HepG2 (cell line): ENCODE data around the gene OPA3. TPM values are rescaled to one million over a fixed set of nuclear protein-coding genes. Genes with fewer than 3 reads are reported as not detected.

ENCODE experiments used
- FOXA1 ChIP-seq, 2 experiments: fragments of 450-650 bp in 1 of 2; sonication (generic) in 1 of 2; formaldehyde crosslinking in 1 of 2; IDR thresholded peaks; 2 replicates each; pipeline versions ENCODE4 v1.4.0 to v1.6.1; 2016 to 2020; ENCODE audit warnings: missing genetic modification reagents in 1 of 2
- HDAC2 ChIP-seq: sonication (generic); formaldehyde crosslinking; IDR thresholded peaks from 2 replicates; pipeline ENCODE4 v1.4.0; 2020; ENCODE audit warnings: missing genetic modification reagents
- MNT ChIP-seq: fragments of 450-650 bp; IDR thresholded peaks from 2 replicates; pipeline ENCODE4 v1.6.1; 2016
- SMARCC2 ChIP-seq: fragments of 450-650 bp; IDR thresholded peaks from 2 replicates; pipeline ENCODE4 v1.6.1; 2017; ENCODE audit warnings: antibody characterized with exemption, mild to moderate bottlenecking
- ZNF160 ChIP-seq: sonication (generic); formaldehyde crosslinking; IDR thresholded peaks from 2 replicates; pipeline ENCODE4 v1.8.0; 2022; ENCODE audit warnings: mild to moderate bottlenecking, inconsistent platforms, missing genetic modification reagents
- ZNF263 ChIP-seq: sonication (generic); formaldehyde crosslinking; IDR thresholded peaks from 2 replicates; pipeline ENCODE4 v1.4.0; 2020; ENCODE audit warnings: missing genetic modification reagents
- polyA plus RNA-seq, 8 experiments: library from polyadenylated mRNA; depleted of rRNA in 3 of 8; stranded (reverse) in 7 of 8; unstranded in 1 of 8; fragments of >200 nt; fragmentation: Illumina TruSeq in 4 of 8; extraction: Trizol in 4 of 8; gene quantifications; 2 replicates each; pipeline versions ENCODE4 v1.2.1 to v1.2.3, GENCODE V29; 2011 to 2016; ENCODE audit warnings: low read depth in 4 of 8, missing spikeins in 1 of 8, mixed read lengths in 1 of 8; ENCODE audit not compliant: insufficient read depth in 1 of 8
- total RNA-seq, 5 experiments: library from RNA; depleted of rRNA; stranded (reverse); fragments of >200 nt; fragmentation: Illumina TruSeq; extraction: Trizol; gene quantifications; 2 replicates each; pipeline ENCODE4 v1.2.3, GENCODE V29; 2016; ENCODE audit warnings: low read depth in 1 of 5
- TF ChIP-seq, protein P1 (sequence below): sonication (generic); formaldehyde crosslinking; IDR thresholded peaks from 2 replicates; pipeline ENCODE4 v1.5.0; 2020; ENCODE audit warnings: missing genetic modification reagents, mild to moderate bottlenecking, borderline replicate concordance
- TF ChIP-seq, protein P2 (sequence below): sonication (generic); formaldehyde crosslinking; IDR thresholded peaks from 2 replicates; pipeline ENCODE4 v1.4.0; 2020; ENCODE audit warnings: missing genetic modification reagents, borderline replicate concordance
- TF ChIP-seq, protein P3 (sequence below), 2 experiments: fragments of 450-650 bp in 1 of 2; sonication (generic) in 1 of 2; formaldehyde crosslinking in 1 of 2; IDR thresholded peaks; 2 replicates each; pipeline versions ENCODE4 v1.6.1 to v1.8.0; 2016 to 2022; ENCODE audit warnings: antibody characterized with exemption in 1 of 2, mild to moderate bottlenecking in 1 of 2, missing genetic modification reagents in 1 of 2
- TF ChIP-seq, protein P4 (sequence below): sonication (generic); formaldehyde crosslinking; IDR thresholded peaks from 2 replicates; pipeline ENCODE4 v1.5.1; 2020; ENCODE audit warnings: mild to moderate bottlenecking, moderate library complexity, missing genetic modification reagents

Gene OPA3
- total and polyA plus RNA-seq, 2 of the 13 experiments (the other 11 are each of a cell fraction or from before 2014, with no cell fraction given): 8.3 to 17.7 TPM

- TF ChIP-seq, protein P1, sequence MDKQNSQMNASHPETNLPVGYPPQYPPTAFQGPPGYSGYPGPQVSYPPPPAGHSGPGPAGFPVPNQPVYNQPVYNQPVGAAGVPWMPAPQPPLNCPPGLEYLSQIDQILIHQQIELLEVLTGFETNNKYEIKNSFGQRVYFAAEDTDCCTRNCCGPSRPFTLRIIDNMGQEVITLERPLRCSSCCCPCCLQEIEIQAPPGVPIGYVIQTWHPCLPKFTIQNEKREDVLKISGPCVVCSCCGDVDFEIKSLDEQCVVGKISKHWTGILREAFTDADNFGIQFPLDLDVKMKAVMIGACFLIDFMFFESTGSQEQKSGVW (CRISPR knock-in tag): no peak
- no peak for TF ChIP-seq HDAC2 (CRISPR knock-in tag)
- no peak for TF ChIP-seq ZNF160 (CRISPR knock-in tag)
- TF ChIP-seq, protein P2, sequence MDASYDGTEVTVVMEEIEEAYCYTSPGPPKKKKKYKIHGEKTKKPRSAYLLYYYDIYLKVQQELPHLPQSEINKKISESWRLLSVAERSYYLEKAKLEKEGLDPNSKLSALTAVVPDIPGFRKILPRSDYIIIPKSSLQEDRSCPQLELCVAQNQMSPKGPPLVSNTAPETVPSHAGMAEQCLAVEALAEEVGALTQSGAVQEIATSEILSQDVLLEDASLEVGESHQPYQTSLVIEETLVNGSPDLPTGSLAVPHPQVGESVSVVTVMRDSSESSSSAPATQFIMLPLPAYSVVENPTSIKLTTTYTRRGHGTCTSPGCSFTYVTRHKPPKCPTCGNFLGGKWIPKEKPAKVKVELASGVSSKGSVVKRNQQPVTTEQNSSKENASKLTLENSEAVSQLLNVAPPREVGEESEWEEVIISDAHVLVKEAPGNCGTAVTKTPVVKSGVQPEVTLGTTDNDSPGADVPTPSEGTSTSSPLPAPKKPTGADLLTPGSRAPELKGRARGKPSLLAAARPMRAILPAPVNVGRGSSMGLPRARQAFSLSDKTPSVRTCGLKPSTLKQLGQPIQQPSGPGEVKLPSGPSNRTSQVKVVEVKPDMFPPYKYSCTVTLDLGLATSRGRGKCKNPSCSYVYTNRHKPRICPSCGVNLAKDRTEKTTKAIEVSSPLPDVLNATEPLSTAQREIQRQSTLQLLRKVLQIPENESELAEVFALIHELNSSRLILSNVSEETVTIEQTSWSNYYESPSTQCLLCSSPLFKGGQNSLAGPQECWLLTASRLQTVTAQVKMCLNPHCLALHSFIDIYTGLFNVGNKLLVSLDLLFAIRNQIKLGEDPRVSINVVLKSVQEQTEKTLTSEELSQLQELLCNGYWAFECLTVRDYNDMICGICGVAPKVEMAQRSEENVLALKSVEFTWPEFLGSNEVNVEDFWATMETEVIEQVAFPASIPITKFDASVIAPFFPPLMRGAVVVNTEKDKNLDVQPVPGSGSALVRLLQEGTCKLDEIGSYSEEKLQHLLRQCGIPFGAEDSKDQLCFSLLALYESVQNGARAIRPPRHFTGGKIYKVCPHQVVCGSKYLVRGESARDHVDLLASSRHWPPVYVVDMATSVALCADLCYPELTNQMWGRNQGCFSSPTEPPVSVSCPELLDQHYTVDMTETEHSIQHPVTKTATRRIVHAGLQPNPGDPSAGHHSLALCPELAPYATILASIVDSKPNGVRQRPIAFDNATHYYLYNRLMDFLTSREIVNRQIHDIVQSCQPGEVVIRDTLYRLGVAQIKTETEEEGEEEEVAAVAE (CRISPR knock-in tag): no peak
- TF ChIP-seq, protein P3, sequence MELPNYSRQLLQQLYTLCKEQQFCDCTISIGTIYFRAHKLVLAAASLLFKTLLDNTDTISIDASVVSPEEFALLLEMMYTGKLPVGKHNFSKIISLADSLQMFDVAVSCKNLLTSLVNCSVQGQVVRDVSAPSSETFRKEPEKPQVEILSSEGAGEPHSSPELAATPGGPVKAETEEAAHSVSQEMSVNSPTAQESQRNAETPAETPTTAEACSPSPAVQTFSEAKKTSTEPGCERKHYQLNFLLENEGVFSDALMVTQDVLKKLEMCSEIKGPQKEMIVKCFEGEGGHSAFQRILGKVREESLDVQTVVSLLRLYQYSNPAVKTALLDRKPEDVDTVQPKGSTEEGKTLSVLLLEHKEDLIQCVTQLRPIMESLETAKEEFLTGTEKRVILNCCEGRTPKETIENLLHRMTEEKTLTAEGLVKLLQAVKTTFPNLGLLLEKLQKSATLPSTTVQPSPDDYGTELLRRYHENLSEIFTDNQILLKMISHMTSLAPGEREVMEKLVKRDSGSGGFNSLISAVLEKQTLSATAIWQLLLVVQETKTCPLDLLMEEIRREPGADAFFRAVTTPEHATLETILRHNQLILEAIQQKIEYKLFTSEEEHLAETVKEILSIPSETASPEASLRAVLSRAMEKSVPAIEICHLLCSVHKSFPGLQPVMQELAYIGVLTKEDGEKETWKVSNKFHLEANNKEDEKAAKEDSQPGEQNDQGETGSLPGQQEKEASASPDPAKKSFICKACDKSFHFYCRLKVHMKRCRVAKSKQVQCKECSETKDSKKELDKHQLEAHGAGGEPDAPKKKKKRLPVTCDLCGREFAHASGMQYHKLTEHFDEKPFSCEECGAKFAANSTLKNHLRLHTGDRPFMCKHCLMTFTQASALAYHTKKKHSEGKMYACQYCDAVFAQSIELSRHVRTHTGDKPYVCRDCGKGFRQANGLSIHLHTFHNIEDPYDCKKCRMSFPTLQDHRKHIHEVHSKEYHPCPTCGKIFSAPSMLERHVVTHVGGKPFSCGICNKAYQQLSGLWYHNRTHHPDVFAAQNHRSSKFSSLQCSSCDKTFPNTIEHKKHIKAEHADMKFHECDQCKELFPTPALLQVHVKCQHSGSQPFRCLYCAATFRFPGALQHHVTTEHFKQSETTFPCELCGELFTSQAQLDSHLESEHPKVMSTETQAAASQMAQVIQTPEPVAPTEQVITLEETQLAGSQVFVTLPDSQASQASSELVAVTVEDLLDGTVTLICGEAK (IDR thresholded peaks at IDR 0.05): no peak
- TF ChIP-seq, protein P3 (CRISPR knock-in tag; IDR thresholded peaks at IDR 0.05): peak; percentile 96
- TF ChIP-seq FOXA1 (IDR thresholded peaks at IDR 0.05): no peak
- 0 out of 2 replicates have a peak, but pooled peaks have one; percentile 4 for TF ChIP-seq FOXA1 (CRISPR knock-in tag; IDR thresholded peaks at IDR 0.05)
- TF ChIP-seq, protein P4, sequence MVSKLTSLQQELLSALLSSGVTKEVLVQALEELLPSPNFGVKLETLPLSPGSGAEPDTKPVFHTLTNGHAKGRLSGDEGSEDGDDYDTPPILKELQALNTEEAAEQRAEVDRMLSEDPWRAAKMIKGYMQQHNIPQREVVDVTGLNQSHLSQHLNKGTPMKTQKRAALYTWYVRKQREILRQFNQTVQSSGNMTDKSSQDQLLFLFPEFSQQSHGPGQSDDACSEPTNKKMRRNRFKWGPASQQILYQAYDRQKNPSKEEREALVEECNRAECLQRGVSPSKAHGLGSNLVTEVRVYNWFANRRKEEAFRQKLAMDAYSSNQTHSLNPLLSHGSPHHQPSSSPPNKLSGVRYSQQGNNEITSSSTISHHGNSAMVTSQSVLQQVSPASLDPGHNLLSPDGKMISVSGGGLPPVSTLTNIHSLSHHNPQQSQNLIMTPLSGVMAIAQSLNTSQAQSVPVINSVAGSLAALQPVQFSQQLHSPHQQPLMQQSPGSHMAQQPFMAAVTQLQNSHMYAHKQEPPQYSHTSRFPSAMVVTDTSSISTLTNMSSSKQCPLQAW (CRISPR knock-in tag): 0 out of 2 replicates have a peak, but pooled peaks have one; percentile 38
- 0 out of 2 replicates have a peak, but pooled peaks have one; percentile 1 for TF ChIP-seq ZNF263
- no peak for TF ChIP-seq MNT
- no peak for TF ChIP-seq SMARCC2
Observed at GRCh38 chr19:45547211-45547770, 37.3 kb downstream of the OPA3 start (continued).
